HL-60/S4 treated with phorbol 12-myristate 13-acetate at 8.2 ng/mL for 4 days and 3 days (cell line): ENCODE measurements around the gene MCM5.
"Not testable (repeated sequence)": the region's sequence is repeated elsewhere in the genome, so short reads cannot be mapped to it uniquely, and the experiment has no call there.

Source experiments
- in situ Hi-C: fragments of 300-500 bp; cut with MboI; formaldehyde crosslinking; loops from 2 replicates; pipeline ENCODE4 v1.15.0; 2022; ENCODE audit warnings: low sequenced_read_pairs

MCM5 gene

GRCh38 chr22:35426801-35427140 lies 26.8 kb downstream of the MCM5 start:
- in situ Hi-C loops, result no loop called here

- in situ Hi-C loops, result no loop called here
These were observed 31.0 kb downstream of the MCM5 start for GRCh38 chr22:35430897-35431322.

GRCh38 chr22:35431483-35432227 lies 31.7 kb downstream of the MCM5 start:
- in situ Hi-C loops, result no loop called here

GRCh38 chr22:35432228-35432905 lies 32.4 kb downstream of the MCM5 start:
- in situ Hi-C loops, result no loop called here

DNA sequence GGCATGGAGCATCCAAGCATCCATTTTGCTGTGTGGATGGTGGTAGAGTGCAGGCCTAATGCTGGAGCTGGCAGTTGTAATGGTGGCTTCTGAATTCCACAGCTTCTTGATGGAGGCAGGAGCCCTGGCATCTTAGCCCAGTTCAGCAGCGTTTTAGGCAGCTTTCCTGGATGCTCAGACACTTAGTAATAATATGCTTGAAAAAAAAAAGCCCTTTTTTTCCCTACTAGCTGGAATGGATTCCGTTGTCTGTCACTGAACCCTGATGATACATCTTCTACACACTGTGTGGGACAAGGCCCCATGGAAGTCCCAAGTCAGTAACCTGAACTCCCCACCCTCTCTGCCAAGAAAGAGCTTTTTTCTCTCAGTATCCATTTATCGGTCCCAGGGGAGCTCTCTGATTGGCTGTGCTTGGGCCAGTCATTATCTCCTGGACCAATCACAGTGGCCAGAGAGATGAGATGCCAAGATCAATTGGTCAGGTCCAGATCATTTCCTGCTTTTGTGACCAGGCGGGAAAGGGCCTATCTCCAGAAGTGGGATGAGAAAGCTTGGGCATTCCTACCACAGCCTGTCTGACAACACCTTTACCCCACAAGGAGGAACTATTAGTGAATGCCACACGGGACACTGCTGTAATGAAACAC lies 34.2 kb downstream of the MCM5 start:
- in situ Hi-C loops, result no loop called here

GRCh38 chr22:35435201-35435740 lies 35.3 kb downstream of the MCM5 start:
- in situ Hi-C loops, result no loop called here

- in situ Hi-C loops, result no loop called here
These were observed 36.5 kb downstream of the MCM5 start for GRCh38 chr22:35436421-35436820.

DNA sequence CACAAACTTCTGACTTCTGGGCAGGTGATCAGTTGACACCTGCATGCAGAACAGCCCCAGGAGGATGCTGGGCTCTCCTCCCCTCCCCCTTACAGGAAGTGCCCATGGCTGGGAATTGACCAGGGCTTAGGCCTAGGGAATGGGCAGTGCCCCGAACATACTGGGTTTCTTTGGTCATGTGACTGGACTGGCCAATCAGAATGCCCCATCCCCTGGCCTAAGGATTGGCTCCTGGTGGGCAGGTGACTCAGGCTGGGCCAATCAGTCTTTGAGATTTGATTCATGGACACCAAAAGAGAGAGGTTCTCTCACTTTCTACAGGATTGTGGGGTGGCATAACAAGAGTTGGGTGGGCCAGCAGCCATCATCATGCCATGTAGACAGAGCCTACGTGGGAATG lies 37.1 kb downstream of the MCM5 start:
- in situ Hi-C loops, result no loop called here

GRCh38 chr22:35438673-35439364 lies 38.9 kb downstream of the MCM5 start:
- in situ Hi-C loops, result not testable (repeated sequence)

- in situ Hi-C loops, result no loop called here
These were observed 39.4 kb downstream of the MCM5 start for GRCh38 chr22:35439365-35439717.

DNA sequence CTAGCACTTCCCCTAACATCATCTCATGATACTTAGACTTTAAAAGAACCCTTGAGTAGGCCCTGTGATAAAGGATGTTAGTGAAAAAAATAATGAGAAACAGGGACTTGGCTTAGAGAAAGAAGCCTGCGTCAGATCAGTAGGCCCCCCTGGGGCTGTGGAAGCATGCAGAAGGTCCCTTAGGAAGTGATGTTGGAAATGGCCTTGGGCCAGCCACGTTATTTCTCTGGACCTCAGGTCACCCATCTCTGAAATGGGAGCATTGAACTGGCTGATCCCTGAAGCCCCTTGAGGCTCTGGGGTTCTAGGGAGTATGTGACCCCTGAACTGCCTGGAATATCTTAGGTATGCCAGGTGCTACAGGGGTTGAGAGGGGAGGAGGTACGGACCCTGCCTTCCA lies 40.2 kb downstream of the MCM5 start:
- in situ Hi-C loops, result no loop called here

DNA sequence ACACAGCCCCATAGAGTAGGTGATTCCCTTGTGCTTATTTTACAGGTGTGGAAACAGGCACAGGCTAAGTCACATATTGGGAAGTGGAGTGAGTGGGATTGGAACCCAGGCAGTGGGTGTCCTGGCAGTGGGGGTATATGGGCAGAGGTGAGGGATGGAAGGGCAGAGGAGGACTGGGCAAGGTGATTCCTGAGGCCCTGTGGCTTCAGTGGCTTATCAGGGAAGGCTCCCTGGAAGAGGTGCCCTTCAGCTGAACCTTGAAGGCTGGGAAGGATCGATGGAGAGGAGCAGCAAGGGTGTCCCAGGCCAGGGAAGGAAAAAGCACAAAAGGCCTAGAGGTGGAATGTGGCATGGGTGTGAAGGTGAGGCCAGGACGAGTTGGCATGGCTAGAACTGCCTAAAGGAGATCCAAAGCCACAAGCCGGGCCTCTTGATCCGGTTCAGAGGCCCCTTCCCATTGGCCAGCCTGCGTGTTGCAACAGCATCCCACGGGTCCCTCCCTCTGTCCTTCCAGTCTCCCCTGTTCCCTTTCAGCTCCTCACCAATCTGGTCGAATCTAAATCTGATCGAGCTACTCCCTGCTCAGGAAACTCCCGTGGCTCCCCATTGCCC lies 41.7 kb downstream of the MCM5 start:
- in situ Hi-C loops, result no loop called here

GRCh38 chr22:35442471-35442870 lies 42.5 kb downstream of the MCM5 start:
- in situ Hi-C loops, result no loop called here

- in situ Hi-C loops, result no loop called here
These were observed 43.4 kb downstream of the MCM5 start for GRCh38 chr22:35443338-35443737.

DNA sequence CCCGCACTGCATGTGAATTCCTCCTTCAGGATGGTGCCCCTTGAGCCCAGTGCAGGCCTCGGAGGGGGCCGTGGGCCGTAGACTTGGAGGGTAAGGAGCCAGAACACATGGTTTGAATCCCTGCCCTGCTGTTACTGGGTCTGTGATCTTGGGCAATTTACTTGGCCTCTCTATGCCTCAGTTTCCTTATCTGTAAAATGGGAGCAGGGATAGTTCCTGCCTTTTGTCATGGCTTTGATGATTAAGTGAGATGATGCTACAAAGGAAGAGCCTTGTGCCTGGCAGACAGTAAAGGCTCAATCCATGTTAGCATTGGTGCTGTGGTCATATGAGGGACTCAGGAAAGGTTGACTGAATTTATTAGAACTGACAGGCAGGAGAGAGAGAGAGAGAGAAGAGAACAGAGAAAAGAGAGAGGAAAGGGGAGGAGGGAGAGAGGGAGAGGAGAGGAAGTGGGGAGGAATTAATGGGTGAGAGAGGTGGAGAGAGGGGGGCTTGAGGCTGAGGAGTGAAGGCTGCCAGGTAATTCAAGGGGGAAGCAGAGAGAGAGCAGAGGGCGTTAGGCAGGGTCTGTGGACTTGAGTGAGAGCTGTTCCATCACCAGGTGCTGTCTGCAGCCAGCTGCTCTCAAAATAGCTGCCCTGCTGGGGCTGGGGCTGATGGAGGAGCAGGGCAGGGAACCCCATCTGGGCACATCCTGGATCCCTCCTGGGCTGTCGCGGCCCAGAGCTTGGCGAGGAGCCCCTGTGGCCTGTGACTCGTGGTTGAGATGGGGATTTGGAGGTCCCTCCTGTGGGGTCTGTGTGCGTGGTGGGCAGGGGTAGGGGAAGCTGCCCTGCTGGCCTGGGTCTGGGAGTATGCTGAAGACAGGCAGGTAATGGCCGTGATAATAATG lies 44.1 kb downstream of the MCM5 start:
- in situ Hi-C loops, result no loop called here

GRCh38 chr22:35444685-35445399 lies 44.9 kb downstream of the MCM5 start:
- in situ Hi-C loops, result no loop called here

GRCh38 chr22:35445933-35446332 lies 46.0 kb downstream of the MCM5 start:
- in situ Hi-C loops, result no loop called here

DNA sequence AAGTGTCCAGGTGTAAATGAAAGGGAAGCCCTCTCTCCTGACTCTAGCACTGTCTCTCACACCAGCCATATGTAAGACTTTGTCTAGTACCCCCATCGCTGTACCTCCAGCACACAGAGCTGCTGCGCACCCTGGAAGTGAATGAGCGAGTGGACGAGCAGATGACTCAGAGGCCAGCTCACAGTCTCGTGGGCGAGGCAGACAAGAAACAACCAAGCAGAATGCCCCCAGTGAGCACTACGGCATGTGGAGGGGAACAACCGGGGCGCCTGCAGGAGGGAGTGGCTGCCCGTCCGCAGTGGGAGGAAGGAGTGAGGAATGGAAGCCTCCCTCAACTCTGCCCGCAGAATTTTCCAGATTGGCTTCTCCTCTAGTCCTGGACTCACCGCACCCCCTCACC lies 46.4 kb downstream of the MCM5 start:
- in situ Hi-C loops, result no loop called here

DNA sequence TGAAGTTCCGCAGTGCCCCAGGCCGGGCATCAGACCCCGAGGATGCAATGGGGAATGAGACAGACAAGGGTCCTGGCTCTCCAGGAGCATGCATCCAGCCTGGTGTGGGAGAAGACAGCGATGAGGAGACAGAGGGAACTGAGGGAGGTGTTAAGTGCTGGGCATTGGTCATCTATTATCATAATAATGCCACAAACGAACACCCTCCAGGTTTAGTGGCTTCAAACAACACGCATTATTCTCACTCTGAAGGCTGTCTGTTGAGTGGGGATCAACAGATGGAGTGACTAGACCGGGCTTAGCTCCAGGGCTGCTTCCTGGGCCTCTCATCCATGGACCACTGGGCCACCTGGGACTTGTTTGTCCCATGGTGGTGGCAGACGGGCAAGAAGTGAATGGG lies 48.6 kb downstream of the MCM5 start:
- in situ Hi-C loops, result no loop called here
